Measurements from ENCODE around the gene BLVRB.

The BLVRB gene

GRCh38 chr19:40444825-40445312, 20.7 kb downstream of the BLVRB start:
- Histone ChIP-seq H3K36me3 (ENCODE audit: low read depth) (peaks cover 26% of the 10 kb centered on the region), H3K27ac (ENCODE audit: poor library complexity, severe bottlenecking) (peak overlapping the region; percentile 90), H3K9me3 (ENCODE audit: severe bottlenecking) (no peaks in the 10 kb centered on the region), H3K27me3 (ENCODE audit: insufficient read depth, poor library complexity, severe bottlenecking) (no peaks in the 10 kb centered on the region), H3K4me1 (ENCODE audit: insufficient read depth, poor library complexity, severe bottlenecking) (peaks cover 16% of the 10 kb centered on the region), H3K4me3 (ENCODE audit: severe bottlenecking) (peak overlapping the region; percentile 56)
- DNase-seq (ENCODE audit: low spot score) = no peak
- peak; percentile 2; the same call in 2 of the 3 replicates for ATAC-seq (ENCODE audit: low read depth)
- TF ChIP-seq CTCF (IDR thresholded peaks at IDR 0.05; ENCODE audit: poor library complexity, severe bottlenecking) = peak; percentile 49

GRCh38 chr19:40444000-40444824, 21.3 kb downstream of the BLVRB start, which contains the start of gene SERTAD3:
SERTAD3 (minus strand) TSS chr19:40444335; CDS start chr19:40442080, 2,255 bp downstream.
- H3K27ac ChIP-seq (ENCODE audit: poor library complexity, severe bottlenecking) = peak within 1 kb of the TSS; percentile 90
- DNase-seq (ENCODE audit: low spot score) (peak; percentile 97), ATAC-seq (ENCODE audit: low read depth) (peak; percentile 76)
- H3K36me3 ChIP-seq (ENCODE audit: low read depth) = peaks cover 26% of the 10 kb centered on the region
- no peaks in the 10 kb centered on the region for H3K27me3 ChIP-seq (ENCODE audit: insufficient read depth, poor library complexity, severe bottlenecking)
- H3K4me1 ChIP-seq (ENCODE audit: insufficient read depth, poor library complexity, severe bottlenecking) = peaks cover 16% of the 10 kb centered on the region
- peak within 1 kb of the TSS; percentile 56 for H3K4me3 ChIP-seq (ENCODE audit: severe bottlenecking)
- H3K9me3 ChIP-seq (ENCODE audit: severe bottlenecking) = no peaks in the 10 kb centered on the region
- TF ChIP-seq CTCF (IDR thresholded peaks at IDR 0.05; ENCODE audit: poor library complexity, severe bottlenecking) = no peak

GRCh38 chr19:40443131-40443999, 22.2 kb downstream of the BLVRB start:
- H3K27ac ChIP-seq (ENCODE audit: poor library complexity, severe bottlenecking) = peak overlapping the region; percentile 90

GRCh38 chr19:40442328-40443130, 23.0 kb downstream of the BLVRB start:
- ATAC-seq (ENCODE audit: low read depth) = no peak
- no peaks in the 10 kb centered on the region for H3K9me3 ChIP-seq (ENCODE audit: severe bottlenecking)
- peak overlapping the region; percentile 90 for H3K27ac ChIP-seq (ENCODE audit: poor library complexity, severe bottlenecking)
- peaks cover 26% of the 10 kb centered on the region for H3K36me3 ChIP-seq (ENCODE audit: low read depth)
- no peak for TF ChIP-seq CTCF (IDR thresholded peaks at IDR 0.05; ENCODE audit: poor library complexity, severe bottlenecking)
- H3K4me3 ChIP-seq (ENCODE audit: severe bottlenecking) = peak overlapping the region; percentile 56
- H3K27me3 ChIP-seq (ENCODE audit: insufficient read depth, poor library complexity, severe bottlenecking) = no peaks in the 10 kb centered on the region
- H3K4me1 ChIP-seq (ENCODE audit: insufficient read depth, poor library complexity, severe bottlenecking) = peaks cover 16% of the 10 kb centered on the region
- DNase-seq (ENCODE audit: low spot score) = no peak

More at GRCh38 chr19:40443131-40443999, 22.2 kb downstream of the BLVRB start:
- Histone ChIP-seq H3K4me3 (ENCODE audit: severe bottlenecking) (peak overlapping the region; percentile 56), H3K4me1 (ENCODE audit: insufficient read depth, poor library complexity, severe bottlenecking) (peaks cover 16% of the 10 kb centered on the region), H3K27me3 (ENCODE audit: insufficient read depth, poor library complexity, severe bottlenecking) (no peaks in the 10 kb centered on the region), H3K36me3 (ENCODE audit: low read depth) (peaks cover 26% of the 10 kb centered on the region), H3K9me3 (ENCODE audit: severe bottlenecking) (no peaks in the 10 kb centered on the region)
- no peak for TF ChIP-seq CTCF (IDR thresholded peaks at IDR 0.05; ENCODE audit: poor library complexity, severe bottlenecking)
- peak; percentile 100 for DNase-seq (ENCODE audit: low spot score)
- peak; percentile 74 for ATAC-seq (ENCODE audit: low read depth)

Measured in RWPE2 (cell line).